Lung (tissue), 12 donors: ENCODE data around the gene BMP7. TPM values are rescaled to one million over a fixed set of nuclear protein-coding genes. Genes with fewer than 3 reads are reported as not detected.

Source experiments
- ATAC-seq: fragments of 200-7000 bp; cut with Tn5 transposase; one replicate; pipeline ENCODE4 v1.9.1; 2020; ENCODE audit warnings: moderate number of reproducible peaks; ENCODE audit not compliant: insufficient read depth, low FRiP score
- DNase-seq, 3 donors: peaks; one replicate each; pipeline ENCODE4 v3.0.0-alpha.2; 2013 to 2017
- H3K27ac ChIP-seq, 2 donors: one replicate each; pipeline ENCODE4 v1.5.1; 2013; ENCODE audit warnings: mild to moderate bottlenecking in 2 of 2, moderate library complexity in 2 of 2, control low read depth in 1 of 2, inconsistent platforms in 1 of 2, low read depth in 1 of 2, low read length in 1 of 2
- H3K27me3 ChIP-seq, 3 donors: one replicate each; pipeline ENCODE4 v1.5.1; 2013; ENCODE audit warnings: low read length in 2 of 3; ENCODE audit not compliant: control insufficient read depth in 3 of 3, insufficient read depth in 3 of 3
- H3K36me3 ChIP-seq, 4 donors: one replicate each; pipeline ENCODE4 v1.5.1; 2013; ENCODE audit warnings: low read length in 4 of 4, mild to moderate bottlenecking in 1 of 4, moderate library complexity in 1 of 4; ENCODE audit not compliant: control insufficient read depth in 4 of 4, insufficient read depth in 4 of 4
- H3K4me1 ChIP-seq, 5 donors: one replicate each; pipeline ENCODE4 v1.5.1; 2013; ENCODE audit warnings: low read length in 5 of 5, mild to moderate bottlenecking in 2 of 5, moderate library complexity in 1 of 5; ENCODE audit not compliant: control insufficient read depth in 5 of 5, insufficient read depth in 5 of 5
- H3K4me3 ChIP-seq: one replicate; pipeline ENCODE4 v1.5.1; 2013; ENCODE audit warnings: mild to moderate bottlenecking, control low read depth, moderate library complexity
- H3K9ac ChIP-seq, 2 donors: one replicate each; pipeline ENCODE4 v1.5.1; 2013; ENCODE audit warnings: low read length in 2 of 2, control low read depth in 1 of 2; ENCODE audit not compliant: insufficient read depth in 1 of 2
- H3K9me3 ChIP-seq, 4 donors: one replicate each; pipeline ENCODE4 v1.5.1; 2013; ENCODE audit warnings: low read length in 3 of 4, mild to moderate bottlenecking in 1 of 4, moderate library complexity in 1 of 4; ENCODE audit not compliant: control insufficient read depth in 4 of 4, insufficient read depth in 3 of 4
- WGBS, 2 donors: extraction: QIAGEN DNeasy Blood & Tissue Kit; methylation state at CpG; one replicate each; pipeline ENCODE4 v1.1.7; 2013; 5-methylcytosine and 5-hydroxymethylcytosine counted together
- polyA plus RNA-seq, 2 donors: library from polyadenylated mRNA; stranded (reverse); fragments of 200-250 nt; gene quantifications; one replicate each; pipeline ENCODE4 v1.2.1, GENCODE V29; 2013
- total RNA-seq, 2 donors: library from RNA; depleted of rRNA in 1 of 2; stranded (reverse); fragments of >200 nt in 1 of 2; gene quantifications; one replicate each; pipeline ENCODE4 v1.2.1, GENCODE V29; 2014 to 2021
- TF ChIP-seq, protein P1 (sequence below): IDR thresholded peaks from 2 replicates; pipeline ENCODE4 v1.5.1; 2012; ENCODE audit warnings: mild to moderate bottlenecking; ENCODE audit errors: control extremely low read depth, extremely low read depth
- donor health status: control.
- donor health status: control.
- donor health status: Bipolar disorder and iron deficiency.
- donor health status: healthy.
- donor health status: DM: yes; HTN: yes; CAD: no.

BMP7 gene
- total and polyA plus RNA-seq, 4 donors, result 0.67 to 10.3 (median 1.4) TPM

DNA sequence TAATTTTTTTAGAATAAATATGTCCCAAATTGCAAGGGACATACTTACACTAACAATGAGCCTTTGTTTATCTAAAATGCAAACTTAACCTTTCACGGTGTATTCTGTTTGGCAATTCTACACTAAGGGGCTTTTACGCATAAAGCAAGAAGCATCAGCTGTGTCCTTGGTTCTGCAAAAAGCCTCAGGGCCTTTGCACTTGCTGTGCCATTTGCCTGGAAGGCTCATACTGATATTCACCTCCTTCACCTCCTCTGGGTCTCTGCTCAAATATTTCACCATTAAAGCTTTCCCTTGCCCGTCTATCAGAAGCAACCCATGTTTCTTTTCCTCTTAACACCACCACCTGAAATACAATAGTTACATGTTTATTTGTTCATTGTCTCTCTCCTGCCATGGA lies 8.9 kb upstream of the BMP7 start:
- H3K4me1 ChIP-seq, result peaks cover 0 to 16% (median 0%) of the 10 kb centered on the region in 5 donors
- TF ChIP-seq, protein P1, sequence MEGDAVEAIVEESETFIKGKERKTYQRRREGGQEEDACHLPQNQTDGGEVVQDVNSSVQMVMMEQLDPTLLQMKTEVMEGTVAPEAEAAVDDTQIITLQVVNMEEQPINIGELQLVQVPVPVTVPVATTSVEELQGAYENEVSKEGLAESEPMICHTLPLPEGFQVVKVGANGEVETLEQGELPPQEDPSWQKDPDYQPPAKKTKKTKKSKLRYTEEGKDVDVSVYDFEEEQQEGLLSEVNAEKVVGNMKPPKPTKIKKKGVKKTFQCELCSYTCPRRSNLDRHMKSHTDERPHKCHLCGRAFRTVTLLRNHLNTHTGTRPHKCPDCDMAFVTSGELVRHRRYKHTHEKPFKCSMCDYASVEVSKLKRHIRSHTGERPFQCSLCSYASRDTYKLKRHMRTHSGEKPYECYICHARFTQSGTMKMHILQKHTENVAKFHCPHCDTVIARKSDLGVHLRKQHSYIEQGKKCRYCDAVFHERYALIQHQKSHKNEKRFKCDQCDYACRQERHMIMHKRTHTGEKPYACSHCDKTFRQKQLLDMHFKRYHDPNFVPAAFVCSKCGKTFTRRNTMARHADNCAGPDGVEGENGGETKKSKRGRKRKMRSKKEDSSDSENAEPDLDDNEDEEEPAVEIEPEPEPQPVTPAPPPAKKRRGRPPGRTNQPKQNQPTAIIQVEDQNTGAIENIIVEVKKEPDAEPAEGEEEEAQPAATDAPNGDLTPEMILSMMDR, result no peak
- 79 to 88% methylated on average over 3 of the region's 3 CpGs for WGBS, 2 donors
- no peak overlapping the region for H3K4me3 ChIP-seq
- H3K9ac ChIP-seq, result no peak overlapping the region
- H3K9me3 ChIP-seq, result peaks cover 0 to 4% (median 0%) of the 10 kb centered on the region in 4 donors
- H3K27me3 ChIP-seq, result no peaks in the 10 kb centered on the region
- H3K36me3 ChIP-seq, result no peaks in the 10 kb centered on the region
- ATAC-seq (no peak), DNase-seq (no peak)
- H3K27ac ChIP-seq, result no peak overlapping the region

DNA sequence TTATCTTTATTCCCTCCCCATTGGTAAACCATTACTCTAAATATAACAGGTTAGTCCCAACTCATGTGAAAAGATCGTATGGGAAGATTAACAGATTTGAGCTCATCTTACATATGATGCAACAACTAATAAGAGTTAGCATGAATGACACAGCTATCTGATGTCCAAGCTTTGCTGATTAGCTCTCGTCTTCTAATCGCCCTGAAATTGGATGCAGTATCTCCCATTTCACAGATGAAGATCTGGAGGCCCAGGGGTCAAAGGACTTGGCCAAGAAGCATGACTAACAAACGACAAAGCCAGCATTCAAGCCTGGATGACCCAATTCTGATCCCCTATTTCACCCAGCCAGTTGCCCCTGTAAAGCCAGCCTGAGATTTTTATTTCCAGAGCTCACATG lies 8.4 kb upstream of the BMP7 start:
- H3K36me3 ChIP-seq, result no peaks in the 10 kb centered on the region
- no peaks in the 10 kb centered on the region for H3K27me3 ChIP-seq
- peaks cover 0 to 18% (median 3%) of the 10 kb centered on the region in 5 donors for H3K4me1 ChIP-seq
- no peak for DNase-seq
- 76 to 79% methylated on average over 4 of the region's 4 CpGs for WGBS, 2 donors
- peaks cover 0 to 4% (median 0%) of the 10 kb centered on the region in 4 donors for H3K9me3 ChIP-seq
- ATAC-seq, result no peak
- no peak overlapping the region for H3K27ac ChIP-seq
- H3K9ac ChIP-seq, result no peak overlapping the region
- TF ChIP-seq, protein P1, result no peak
- no peak overlapping the region for H3K4me3 ChIP-seq

DNA sequence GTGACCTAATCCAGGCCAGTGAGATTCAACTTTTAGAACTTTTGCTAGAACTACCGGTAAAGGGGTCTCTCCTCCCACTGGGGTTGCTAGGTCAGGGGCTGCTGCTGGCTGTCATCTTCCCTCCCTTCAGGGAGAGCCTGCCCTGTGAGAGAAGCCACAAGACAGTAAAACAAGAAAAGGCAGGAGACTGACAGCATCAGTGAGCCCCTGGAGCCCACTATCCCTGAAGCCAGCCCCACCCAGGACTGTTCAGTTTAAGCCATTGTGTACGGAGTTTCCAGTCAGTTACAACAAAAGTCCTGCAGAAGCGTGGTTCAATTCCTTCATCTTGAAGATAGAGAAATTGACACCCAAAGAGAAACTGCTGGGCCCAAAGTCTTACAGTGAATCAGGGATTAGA lies 7.9 kb upstream of the BMP7 start:
- TF ChIP-seq, protein P1, result no peak

More for the DNA sequence above, 7.9 kb upstream of the BMP7 start:
- Histone ChIP-seq H3K9ac (no peak overlapping the region), H3K27me3 (no peaks in the 10 kb centered on the region), H3K4me1 (peaks cover 0 to 18% (median 3%) of the 10 kb centered on the region in 5 donors), H3K4me3 (no peak overlapping the region), H3K27ac (no peak overlapping the region), H3K9me3 (peaks cover 0 to 4% (median 0%) of the 10 kb centered on the region in 4 donors), H3K36me3 (no peaks in the 10 kb centered on the region)
- ATAC-seq (no peak), DNase-seq (no peak)
- 83 to 87% methylated on average over 3 of the region's 3 CpGs for WGBS, 2 donors
